ENCODE results near the gene GGCT. TPM values are rescaled to one million over a fixed set of nuclear protein-coding genes. Genes with fewer than 3 reads are reported as not detected.

Gene GGCT
- total and polyA plus RNA-seq, 2 donors (not counting 3 experiments of a cell fraction or from before 2014, with no cell fraction given), result 21.1 to 44.3 TPM

DNA sequence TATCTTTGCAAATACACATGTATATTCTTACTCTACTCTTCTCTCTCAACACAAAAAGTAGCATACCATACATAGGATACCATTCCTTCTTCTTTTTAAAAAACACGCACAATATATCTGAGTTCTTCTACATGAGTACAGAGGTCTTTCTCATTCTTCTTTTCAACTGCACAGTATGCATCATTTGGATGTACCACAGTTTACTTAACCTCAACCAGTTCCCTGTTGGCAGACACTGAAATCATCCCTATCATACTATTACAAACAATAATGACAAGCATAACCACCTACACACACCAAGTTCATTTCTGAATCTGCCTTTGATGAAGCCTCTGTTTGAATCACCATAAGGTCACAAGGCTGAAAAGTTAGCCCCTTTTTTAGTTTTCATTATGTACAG is 25.7 kb upstream of the GGCT start:
- no peaks in the 10 kb centered on the region for H4K20me1 ChIP-seq (replicated peaks; ENCODE audit: control insufficient read depth, extremely low read depth, insufficient read depth, low read length)
- H3K9ac ChIP-seq (replicated peaks; ENCODE audit: extremely low read depth, insufficient read depth, low read length), result no peak overlapping the region
- dilution Hi-C loops (cut with MboI; ENCODE audit: extremely low pct_ligation_motif_present, low sequenced_read_pairs) (no loop called here), intact Hi-C loops (cut with micrococcal nuclease) (no loop called here)
- H3K36me3 ChIP-seq (ENCODE audit: control insufficient read depth in 2 of 2, extremely low read depth in 1 of 2, insufficient read depth in 2 of 2, low read length in 2 of 2), result no peaks in the 10 kb centered on the region
- no peak for FAIRE-seq
- no peak overlapping the region for H3K4me2 ChIP-seq (ENCODE audit: insufficient read depth, low read length)
- TF ChIP-seq, protein P1, sequence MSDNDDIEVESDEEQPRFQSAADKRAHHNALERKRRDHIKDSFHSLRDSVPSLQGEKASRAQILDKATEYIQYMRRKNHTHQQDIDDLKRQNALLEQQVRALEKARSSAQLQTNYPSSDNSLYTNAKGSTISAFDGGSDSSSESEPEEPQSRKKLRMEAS (IDR thresholded peaks at IDR 0.05; ENCODE audit: insufficient read depth, insufficient read length), result no peak
- TF ChIP-seq POLR2AphosphoS5 (IDR thresholded peaks at IDR 0.05; ENCODE audit: insufficient read depth, low read depth, low read length) (no peak), JUN (IDR thresholded peaks at IDR 0.05; ENCODE audit: borderline replicate concordance, insufficient read depth, insufficient read length, low read depth) (no peak), GATA2 (IDR thresholded peaks at IDR 0.05; ENCODE audit: insufficient read depth, insufficient read length, low read depth, low read length) (no peak), POLR2A (IDR thresholded peaks at IDR 0.05; ENCODE audit: low read depth, low read length) (no peak), FOS (IDR thresholded peaks at IDR 0.05; ENCODE audit: borderline replicate concordance, insufficient read depth, low read length) (no peak), MYC (IDR thresholded peaks at IDR 0.05; ENCODE audit: low read depth, low read length) (no peak)
- POLR2A ChIA-PET, result no interaction called here
- no peaks in the 10 kb centered on the region for H3K27me3 ChIP-seq (ENCODE audit: control insufficient read depth in 2 of 2, insufficient read depth in 2 of 2, low read length in 2 of 2)
- H2AFZ ChIP-seq (ENCODE audit: low read depth, low read length), result no peak overlapping the region
- no peak overlapping the region for H3K4me3 ChIP-seq (replicated peaks in 1 of 3; ENCODE audit: insufficient read depth in 1 of 3, low read depth in 1 of 3, low read length in 3 of 3)
- no peak for DNase-seq (ENCODE audit: low read depth, low spot score)
- CTCF ChIA-PET, result no interaction called here
- no peaks in the 10 kb centered on the region for H3K4me1 ChIP-seq (ENCODE audit: control insufficient read depth, extremely low read depth, insufficient read depth, low read length)
- BruUV-seq (replicated peaks), result no TSS peak
- no peak overlapping the region for H3K27ac ChIP-seq (ENCODE audit: insufficient read depth, low read depth, low read length)
- H3K9me3 ChIP-seq (replicated peaks; ENCODE audit: control insufficient read depth, insufficient read depth, low read length), result no peaks in the 10 kb centered on the region
- no peaks in the 10 kb centered on the region for H3K79me2 ChIP-seq (ENCODE audit: control insufficient read depth, insufficient read depth, low read length)
- no peaks in the 10 kb centered on the region for H3K9me1 ChIP-seq (replicated peaks; ENCODE audit: control insufficient read depth, extremely low read depth, insufficient read depth, low read length)

DNA sequence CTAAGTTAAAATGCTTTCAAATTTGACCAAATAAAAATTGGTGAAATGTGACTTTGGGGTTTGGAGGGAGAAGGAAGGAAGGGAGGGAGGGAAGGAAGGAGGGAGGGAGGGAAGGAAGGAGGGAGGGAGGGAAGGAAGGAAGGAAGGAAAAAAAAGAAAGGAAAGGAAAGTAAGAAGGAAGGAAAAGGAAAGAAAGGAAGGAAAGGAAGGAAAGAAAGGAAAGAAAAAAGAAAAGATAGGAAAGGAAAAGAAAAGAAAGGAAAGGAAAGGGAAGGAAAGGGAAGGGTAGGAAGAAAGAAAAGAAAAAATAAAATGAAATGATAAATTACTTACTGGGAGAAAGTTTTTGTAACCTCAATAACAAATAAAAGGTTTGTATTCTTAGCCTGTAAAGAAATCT is 24.1 kb upstream of the GGCT start:
- Histone ChIP-seq H3K79me2 (ENCODE audit: control insufficient read depth, insufficient read depth, low read length) (no peaks in the 10 kb centered on the region), H3K27ac (ENCODE audit: insufficient read depth, low read depth, low read length) (no peak overlapping the region), H3K36me3 (ENCODE audit: control insufficient read depth in 2 of 2, extremely low read depth in 1 of 2, insufficient read depth in 2 of 2, low read length in 2 of 2) (no peaks in the 10 kb centered on the region), H4K20me1 (replicated peaks; ENCODE audit: control insufficient read depth, extremely low read depth, insufficient read depth, low read length) (no peaks in the 10 kb centered on the region), H3K9me1 (replicated peaks; ENCODE audit: control insufficient read depth, extremely low read depth, insufficient read depth, low read length) (no peaks in the 10 kb centered on the region), H3K4me3 (replicated peaks in 1 of 3; ENCODE audit: insufficient read depth in 1 of 3, low read depth in 1 of 3, low read length in 3 of 3) (no peak overlapping the region), H3K27me3 (ENCODE audit: control insufficient read depth in 2 of 2, insufficient read depth in 2 of 2, low read length in 2 of 2) (no peaks in the 10 kb centered on the region), H3K4me1 (ENCODE audit: control insufficient read depth, extremely low read depth, insufficient read depth, low read length) (no peaks in the 10 kb centered on the region), H3K9ac (replicated peaks; ENCODE audit: extremely low read depth, insufficient read depth, low read length) (no peak overlapping the region), H3K9me3 (replicated peaks; ENCODE audit: control insufficient read depth, insufficient read depth, low read length) (no peaks in the 10 kb centered on the region), H3K4me2 (ENCODE audit: insufficient read depth, low read length) (no peak overlapping the region), H2AFZ (ENCODE audit: low read depth, low read length) (no peak overlapping the region)
- dilution Hi-C loops (cut with MboI; ENCODE audit: extremely low pct_ligation_motif_present, low sequenced_read_pairs) (no loop called here), intact Hi-C loops (cut with micrococcal nuclease) (no loop called here)
- ChIA-PET CTCF (interaction anchor here (1.2 kb wide), 1 partner anchor 35 kb away, joined by 7 read pairs; no protein-coding TSS in a partner anchor), POLR2A (no interaction called here)
- FAIRE-seq (no peak), DNase-seq (ENCODE audit: low read depth, low spot score) (no peak)
- TF ChIP-seq JUN (IDR thresholded peaks at IDR 0.05; ENCODE audit: borderline replicate concordance, insufficient read depth, insufficient read length, low read depth) (no peak), POLR2AphosphoS5 (IDR thresholded peaks at IDR 0.05; ENCODE audit: insufficient read depth, low read depth, low read length) (no peak), EZH2 (IDR thresholded peaks at IDR 0.05; ENCODE audit: borderline replicate concordance, low read depth, low read length, severe bottlenecking) (no peak), MYC (IDR thresholded peaks at IDR 0.05; ENCODE audit: low read depth, low read length) (no peak), FOS (IDR thresholded peaks at IDR 0.05; ENCODE audit: borderline replicate concordance, insufficient read depth, low read length) (no peak), GATA2 (IDR thresholded peaks at IDR 0.05; ENCODE audit: insufficient read depth, insufficient read length, low read depth, low read length) (no peak), POLR2A (IDR thresholded peaks at IDR 0.05; ENCODE audit: low read depth, low read length) (no peak)
- TF ChIP-seq, protein P1 (IDR thresholded peaks at IDR 0.05; ENCODE audit: insufficient read depth, insufficient read length), result no peak
- TF ChIP-seq, protein P2, sequence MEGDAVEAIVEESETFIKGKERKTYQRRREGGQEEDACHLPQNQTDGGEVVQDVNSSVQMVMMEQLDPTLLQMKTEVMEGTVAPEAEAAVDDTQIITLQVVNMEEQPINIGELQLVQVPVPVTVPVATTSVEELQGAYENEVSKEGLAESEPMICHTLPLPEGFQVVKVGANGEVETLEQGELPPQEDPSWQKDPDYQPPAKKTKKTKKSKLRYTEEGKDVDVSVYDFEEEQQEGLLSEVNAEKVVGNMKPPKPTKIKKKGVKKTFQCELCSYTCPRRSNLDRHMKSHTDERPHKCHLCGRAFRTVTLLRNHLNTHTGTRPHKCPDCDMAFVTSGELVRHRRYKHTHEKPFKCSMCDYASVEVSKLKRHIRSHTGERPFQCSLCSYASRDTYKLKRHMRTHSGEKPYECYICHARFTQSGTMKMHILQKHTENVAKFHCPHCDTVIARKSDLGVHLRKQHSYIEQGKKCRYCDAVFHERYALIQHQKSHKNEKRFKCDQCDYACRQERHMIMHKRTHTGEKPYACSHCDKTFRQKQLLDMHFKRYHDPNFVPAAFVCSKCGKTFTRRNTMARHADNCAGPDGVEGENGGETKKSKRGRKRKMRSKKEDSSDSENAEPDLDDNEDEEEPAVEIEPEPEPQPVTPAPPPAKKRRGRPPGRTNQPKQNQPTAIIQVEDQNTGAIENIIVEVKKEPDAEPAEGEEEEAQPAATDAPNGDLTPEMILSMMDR (IDR thresholded peaks at IDR 0.05; ENCODE audit: extremely low read depth in 1 of 2, insufficient read depth in 1 of 2, low read depth in 1 of 2, low read length in 2 of 2), result no peak
- BruUV-seq (replicated peaks), result no TSS peak
